ENCODE data around the gene KLHL25.
A peak's percentile ranks its signal among the peaks of the same experiment; 100 is the strongest.

KLHL25 gene

GRCh38 chr15:85764649-85765277 is 30.0 kb downstream of the KLHL25 start:
- TF ChIP-seq GATA1 (IDR thresholded peaks at IDR 0.05; ENCODE audit: low read depth, low read length) (no peak), POLR2A (IDR thresholded peaks at IDR 0.05; ENCODE audit: low read length) (no peak)
- DNase-seq, result no peak

- no peak for DNase-seq
- TF ChIP-seq POLR2A (IDR thresholded peaks at IDR 0.05; ENCODE audit: low read length) (no peak), GATA1 (IDR thresholded peaks at IDR 0.05; ENCODE audit: low read depth, low read length) (no peak)
Measured at GRCh38 chr15:85763673-85764633, 30.8 kb downstream of the KLHL25 start.

GRCh38 chr15:85763157-85763556 is 31.6 kb downstream of the KLHL25 start:
- DNase-seq, result no peak
- TF ChIP-seq POLR2A (IDR thresholded peaks at IDR 0.05; ENCODE audit: low read length) (no peak), GATA1 (IDR thresholded peaks at IDR 0.05; ENCODE audit: low read depth, low read length) (no peak)

- no peak for DNase-seq
- TF ChIP-seq POLR2A (IDR thresholded peaks at IDR 0.05; ENCODE audit: low read length) (no peak), GATA1 (IDR thresholded peaks at IDR 0.05; ENCODE audit: low read depth, low read length) (no peak)
Measured at GRCh38 chr15:85762756-85763127, 32.0 kb downstream of the KLHL25 start.

GRCh38 chr15:85762039-85762755 is 32.5 kb downstream of the KLHL25 start:
- no peak for DNase-seq
- TF ChIP-seq POLR2A (IDR thresholded peaks at IDR 0.05; ENCODE audit: low read length), result no peak
- no peak for TF ChIP-seq GATA1 (IDR thresholded peaks at IDR 0.05; ENCODE audit: low read depth, low read length)

- TF ChIP-seq POLR2A (IDR thresholded peaks at IDR 0.05; ENCODE audit: low read length) (no peak), GATA1 (IDR thresholded peaks at IDR 0.05; ENCODE audit: low read depth, low read length) (no peak)
- no peak for DNase-seq
Measured at GRCh38 chr15:85761635-85762034, 33.1 kb downstream of the KLHL25 start.

GRCh38 chr15:85760531-85761371 is 34.0 kb downstream of the KLHL25 start:
- TF ChIP-seq POLR2A (IDR thresholded peaks at IDR 0.05; ENCODE audit: low read length), result no peak
- no peak for TF ChIP-seq GATA1 (IDR thresholded peaks at IDR 0.05; ENCODE audit: low read depth, low read length)
- DNase-seq, result no peak

- TF ChIP-seq POLR2A (IDR thresholded peaks at IDR 0.05; ENCODE audit: low read length), result no peak
- DNase-seq, result no peak
Measured at GRCh38 chr15:85760049-85760448, 34.7 kb downstream of the KLHL25 start.

- DNase-seq, result peak; percentile 44 to 70
- TF ChIP-seq GATA1 (IDR thresholded peaks at IDR 0.05; ENCODE audit: low read depth, low read length) (no peak), POLR2A (IDR thresholded peaks at IDR 0.05; ENCODE audit: low read length) (no peak)
Measured at GRCh38 chr15:85759376-85759775, 35.3 kb downstream of the KLHL25 start.

- no peak for DNase-seq
- TF ChIP-seq GATA1 (IDR thresholded peaks at IDR 0.05; ENCODE audit: low read depth, low read length) (no peak), POLR2A (IDR thresholded peaks at IDR 0.05; ENCODE audit: low read length) (no peak)
Measured at GRCh38 chr15:85758655-85758978, 36.1 kb downstream of the KLHL25 start.

GRCh38 chr15:85757939-85758654 is 36.6 kb downstream of the KLHL25 start:
- TF ChIP-seq POLR2A (IDR thresholded peaks at IDR 0.05; ENCODE audit: low read length), result no peak
- TF ChIP-seq GATA1 (IDR thresholded peaks at IDR 0.05; ENCODE audit: low read depth, low read length), result no peak
- DNase-seq, result no peak

- DNase-seq, result no peak
- TF ChIP-seq GATA1 (IDR thresholded peaks at IDR 0.05; ENCODE audit: low read depth, low read length) (no peak), POLR2A (IDR thresholded peaks at IDR 0.05; ENCODE audit: low read length) (no peak)
Measured at GRCh38 chr15:85757073-85757938, 37.4 kb downstream of the KLHL25 start.

All from erythroblast (primary cell).